ENCODE measurements around the gene CACNA2D2. TPM values are rescaled to one million over a fixed set of nuclear protein-coding genes. Genes with fewer than 3 reads are reported as not detected.

Gene CACNA2D2
- total and polyA plus RNA-seq, 2 of the 4 experiments (the other 2 are of a cell fraction) = 0.15 TPM; not detected in 1

GRCh38 chr3:50414616-50415015 is 88.8 kb downstream of the CACNA2D2 start:
- no TSS peak for BruUV-seq (replicated peaks)
- Histone ChIP-seq H2AK9ac (replicated peaks; ENCODE audit: low read depth, low read length, poor library complexity) (no peak overlapping the region), H4K5ac (ENCODE audit: low read depth, low read length) (no peak overlapping the region), H2BK120ac (ENCODE audit: low read depth, low read length) (no peak overlapping the region), H2BK15ac (ENCODE audit: low read depth, low read length) (no peak overlapping the region), H2AK5ac (ENCODE audit: low read depth, low read length) (no peak overlapping the region), H3K4me2 (ENCODE audit: low read depth, low read length) (no peak overlapping the region), H3K9me1 (ENCODE audit: insufficient read depth, low read length) (no peaks in the 10 kb centered on the region; the same call in 1 of the 2 replicates), H3K79me1 (ENCODE audit: low read depth in 1 of 2, low read length in 2 of 2) (no peaks in the 10 kb centered on the region), H3K18ac (ENCODE audit: low read depth, low read length) (no peak overlapping the region), H3K4ac (ENCODE audit: low read depth, low read length) (no peak overlapping the region), H2BK5ac (ENCODE audit: low read depth, low read length, poor library complexity, severe bottlenecking) (no peak overlapping the region), H3K9me3 (ENCODE audit: control insufficient read depth, insufficient read depth, low read length) (no peaks in the 10 kb centered on the region), H2BK20ac (ENCODE audit: low read depth, low read length) (no peak overlapping the region), H2AFZ (replicated peaks; ENCODE audit: low read length, poor library complexity) (no peak overlapping the region), H3K36me3 (ENCODE audit: control insufficient read depth, insufficient read depth, low read length) (no peaks in the 10 kb centered on the region), H3K23ac (ENCODE audit: low read depth, low read length) (no peak overlapping the region), H3K4me1 (ENCODE audit: control insufficient read depth, insufficient read depth, low read length) (no peaks in the 10 kb centered on the region), H3K4me3 (ENCODE audit: insufficient read depth, low read depth, low read length) (no peak overlapping the region), H4K91ac (ENCODE audit: insufficient read depth, low read depth, low read length) (no peak overlapping the region), H3K27me3 (ENCODE audit: control insufficient read depth, insufficient read depth, low read length) (peaks cover 31% of the 10 kb centered on the region), H4K8ac (ENCODE audit: low read depth in 2 of 2, low read length in 2 of 2) (no peak overlapping the region), H3K14ac (replicated peaks; ENCODE audit: low read depth, low read length) (no peak overlapping the region), H4K20me1 (ENCODE audit: insufficient read depth, low read length) (no peaks in the 10 kb centered on the region), H3K56ac (ENCODE audit: extremely low read depth, insufficient read depth, low read length) (no peak overlapping the region), H3K27ac (ENCODE audit: insufficient read depth, low read length) (no peak overlapping the region), H3K9ac (ENCODE audit: low read depth, low read length) (no peak overlapping the region)
- CTCF ChIA-PET = no interaction called here
- dilution Hi-C loops (cut with HindIII; ENCODE audit: low sequenced_read_pairs, unreplicated experiment) = no loop called here
- intact Hi-C loops (cut with micrococcal nuclease) = no loop called here
- ATAC-seq (ENCODE audit: low read depth) = no peak
- TF ChIP-seq BHLHE40 (IDR thresholded peaks at IDR 0.05; ENCODE audit: low read depth, low read length) (no peak), FOS (IDR thresholded peaks at IDR 0.05; ENCODE audit: low read depth, low read length) (no peak), CEBPB (IDR thresholded peaks at IDR 0.05; ENCODE audit: low read depth, low read length) (no peak), MAZ (IDR thresholded peaks at IDR 0.05; ENCODE audit: borderline replicate concordance, low read depth, low read length) (no peak), RCOR1 (IDR thresholded peaks at IDR 0.05; ENCODE audit: insufficient replicate concordance, low read length) (no peak), MAFK (IDR thresholded peaks at IDR 0.05; ENCODE audit: low read depth, low read length) (no peak), RAD21 (IDR thresholded peaks at IDR 0.05; ENCODE audit: low read length) (no peak), MXI1 (IDR thresholded peaks at IDR 0.05; ENCODE audit: borderline replicate concordance, low read depth, low read length) (no peak), USF2 (IDR thresholded peaks at IDR 0.05; ENCODE audit: low read depth, low read length) (no peak), RFX5 (IDR thresholded peaks at IDR 0.05; ENCODE audit: low read depth, low read length) (no peak), POLR2A (IDR thresholded peaks at IDR 0.05; ENCODE audit: low read depth, low read length) (no peak), CHD1 (IDR thresholded peaks at IDR 0.05; ENCODE audit: low read depth, low read length) (no peak), NFE2L2 (IDR thresholded peaks at IDR 0.05; ENCODE audit: low read depth, low read length) (no peak), SMC3 (IDR thresholded peaks at IDR 0.05; ENCODE audit: low read depth, low read length) (no peak)
- TF ChIP-seq, protein P1, sequence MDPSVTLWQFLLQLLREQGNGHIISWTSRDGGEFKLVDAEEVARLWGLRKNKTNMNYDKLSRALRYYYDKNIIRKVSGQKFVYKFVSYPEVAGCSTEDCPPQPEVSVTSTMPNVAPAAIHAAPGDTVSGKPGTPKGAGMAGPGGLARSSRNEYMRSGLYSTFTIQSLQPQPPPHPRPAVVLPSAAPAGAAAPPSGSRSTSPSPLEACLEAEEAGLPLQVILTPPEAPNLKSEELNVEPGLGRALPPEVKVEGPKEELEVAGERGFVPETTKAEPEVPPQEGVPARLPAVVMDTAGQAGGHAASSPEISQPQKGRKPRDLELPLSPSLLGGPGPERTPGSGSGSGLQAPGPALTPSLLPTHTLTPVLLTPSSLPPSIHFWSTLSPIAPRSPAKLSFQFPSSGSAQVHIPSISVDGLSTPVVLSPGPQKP (IDR thresholded peaks at IDR 0.05; ENCODE audit: borderline replicate concordance, low read depth, low read length) = no peak
- TF ChIP-seq, protein P2, sequence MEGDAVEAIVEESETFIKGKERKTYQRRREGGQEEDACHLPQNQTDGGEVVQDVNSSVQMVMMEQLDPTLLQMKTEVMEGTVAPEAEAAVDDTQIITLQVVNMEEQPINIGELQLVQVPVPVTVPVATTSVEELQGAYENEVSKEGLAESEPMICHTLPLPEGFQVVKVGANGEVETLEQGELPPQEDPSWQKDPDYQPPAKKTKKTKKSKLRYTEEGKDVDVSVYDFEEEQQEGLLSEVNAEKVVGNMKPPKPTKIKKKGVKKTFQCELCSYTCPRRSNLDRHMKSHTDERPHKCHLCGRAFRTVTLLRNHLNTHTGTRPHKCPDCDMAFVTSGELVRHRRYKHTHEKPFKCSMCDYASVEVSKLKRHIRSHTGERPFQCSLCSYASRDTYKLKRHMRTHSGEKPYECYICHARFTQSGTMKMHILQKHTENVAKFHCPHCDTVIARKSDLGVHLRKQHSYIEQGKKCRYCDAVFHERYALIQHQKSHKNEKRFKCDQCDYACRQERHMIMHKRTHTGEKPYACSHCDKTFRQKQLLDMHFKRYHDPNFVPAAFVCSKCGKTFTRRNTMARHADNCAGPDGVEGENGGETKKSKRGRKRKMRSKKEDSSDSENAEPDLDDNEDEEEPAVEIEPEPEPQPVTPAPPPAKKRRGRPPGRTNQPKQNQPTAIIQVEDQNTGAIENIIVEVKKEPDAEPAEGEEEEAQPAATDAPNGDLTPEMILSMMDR (conservative IDR thresholded peaks at IDR 0.05; ENCODE audit: low read depth, low read length) = no peak
- no CpG with 5 or more reads among the region's 14 CpGs for WGBS, 2 experiments (ENCODE audit: extremely low coverage in 2 of 2, insufficient read length in 1 of 2)
- in situ Hi-C loops (cut with MboI; ENCODE audit: low sequenced_read_pairs) = no loop called here
- POLR2A ChIA-PET (ENCODE audit: unreplicated experiment) = no interaction called here
- DNase-seq = no peak
